OCI-LY7 (cell line): ENCODE results near the gene CARNS1.

Experiments used
- CTCF ChIP-seq: fragments of 200-600 bp; sonication (generic); conservative IDR thresholded peaks from 2 replicates; pipeline ENCODE4 v1.5.1; 2014; ENCODE audit warnings: mild to moderate bottlenecking, antibody characterized with exemption, low read length, moderate library complexity, mixed read lengths
- EZH2phosphoT487 ChIP-seq: fragments of 200-600 bp; sonication (generic); IDR thresholded peaks from 2 replicates; pipeline ENCODE4 v1.6.1; 2018; ENCODE audit warnings: low read depth, borderline replicate concordance, mild to moderate bottlenecking, mixed run types, antibody characterized with exemption, low read length, moderate library complexity, mixed read lengths

DNA sequence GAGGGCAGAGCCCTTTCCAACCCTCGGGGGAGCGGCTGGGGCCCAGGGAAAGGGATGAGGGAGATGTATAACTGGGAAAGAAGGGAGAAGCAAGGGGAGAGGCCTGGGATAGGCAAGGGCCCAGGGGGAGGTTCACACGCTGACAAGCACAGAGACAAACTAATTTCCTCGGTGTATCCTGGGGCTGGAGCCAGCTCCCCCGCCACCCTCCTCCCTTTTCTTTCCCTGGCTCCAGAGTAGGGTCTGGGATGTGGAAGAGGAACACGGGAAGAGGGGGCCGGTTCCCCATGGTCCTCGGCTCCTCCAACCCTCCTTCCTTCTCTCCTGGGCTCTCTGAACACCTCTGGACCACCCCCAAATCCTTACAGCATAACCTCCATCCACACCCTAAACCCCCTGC is 48.9 kb upstream of the CARNS1 start:
- TF ChIP-seq CTCF (no peak), EZH2phosphoT487 (no peak)
